Left ventricle myocardium inferior (tissue), 1 donor: ENCODE results near the gene PRKACG. TPM values are rescaled to one million over a fixed set of nuclear protein-coding genes. Genes with fewer than 3 reads are reported as not detected.

Source experiments
- DNase-seq: peaks from one replicate; pipeline ENCODE4 v3.0.0-alpha.2; 2020
- H3K27ac ChIP-seq: fragments of 200-600 bp; replicated peaks from 2 replicates; pipeline ENCODE4 v1.8.0; 2021
- H3K27me3 ChIP-seq: fragments of 200-600 bp; 2 replicates; pipeline ENCODE4 v1.8.0; 2021; ENCODE audit warnings: low read depth
- H3K36me3 ChIP-seq: fragments of 200-600 bp; 2 replicates; pipeline ENCODE4 v1.8.0; 2021
- H3K4me1 ChIP-seq: fragments of 200-600 bp; 2 replicates; pipeline ENCODE4 v1.8.0; 2021
- H3K4me3 ChIP-seq: fragments of 200-600 bp; 2 replicates; pipeline ENCODE4 v1.8.0; 2021; ENCODE audit warnings: mild to moderate bottlenecking, moderate library complexity
- H3K9me3 ChIP-seq: fragments of 200-600 bp; replicated peaks from 2 replicates; pipeline ENCODE4 v1.8.0; 2021
- CTCF ChIP-seq: fragments of 200-600 bp; IDR thresholded peaks from 2 replicates; pipeline ENCODE4 v1.8.0; 2021; ENCODE audit warnings: antibody characterized with exemption, mild to moderate bottlenecking, borderline replicate concordance
- intact Hi-C: fragments of 100-400 bp; cut with micrococcal nuclease; formaldehyde crosslinking; loops from one replicate; pipeline ENCODE4 v1.11.0; 2022
- total RNA-seq: library from RNA; stranded (reverse); fragmentation: NEBNext Ultra II Directional; extraction: Animal tissue kit (Norgen Biotek cat#: 25700); gene quantifications from one replicate; pipeline ENCODE4 v1.2.1, GENCODE V29; 2021
- donor health status: DM: no; HTN: yes; CAD: no; lungs with severe emphysema.

The PRKACG gene
- total RNA-seq, 1 donor from 2014 or later = not detected

GRCh38 chr9:69001921-69002320 lies 12.0 kb downstream of the PRKACG start:
- no peaks in the 10 kb centered on the region for H3K9me3 ChIP-seq
- TF ChIP-seq CTCF = no peak
- H3K27ac ChIP-seq = no peak overlapping the region
- no peak for DNase-seq
- peaks cover 36% of the 10 kb centered on the region for H3K4me1 ChIP-seq
- no peak overlapping the region for H3K4me3 ChIP-seq
- no peaks in the 10 kb centered on the region for H3K36me3 ChIP-seq
- intact Hi-C loops = loop anchor here (10.0 kb wide), 1 partner anchor 417 kb away; no protein-coding TSS in a partner anchor
- H3K27me3 ChIP-seq = no peaks in the 10 kb centered on the region

- H3K4me1 ChIP-seq = peaks cover 43% of the 10 kb centered on the region
- peak; percentile 84 for TF ChIP-seq CTCF
- H3K27me3 ChIP-seq = no peaks in the 10 kb centered on the region
- H3K36me3 ChIP-seq = no peaks in the 10 kb centered on the region
- H3K27ac ChIP-seq = peak overlapping the region; percentile 73
- peak; percentile 30 for DNase-seq
- no peaks in the 10 kb centered on the region for H3K9me3 ChIP-seq
- no peak overlapping the region for H3K4me3 ChIP-seq
- intact Hi-C loops = loop anchor here (10.0 kb wide), 1 partner anchor 415 kb away; no protein-coding TSS in a partner anchor
Observed at GRCh38 chr9:68999393-69000105, 14.4 kb downstream of the PRKACG start.

- Histone ChIP-seq H3K4me3 (no peak overlapping the region), H3K27me3 (no peaks in the 10 kb centered on the region), H3K9me3 (no peaks in the 10 kb centered on the region), H3K36me3 (no peaks in the 10 kb centered on the region), H3K4me1 (peaks cover 43% of the 10 kb centered on the region), H3K27ac (peak overlapping the region; percentile 73)
- no peak for DNase-seq
- TF ChIP-seq CTCF = no peak
- intact Hi-C loops = no loop called here
Observed at GRCh38 chr9:68998812-68999211, 15.1 kb downstream of the PRKACG start.

- intact Hi-C loops = no loop called here
- peak overlapping the region; percentile 73 for H3K27ac ChIP-seq
- no peak overlapping the region for H3K4me3 ChIP-seq
- H3K36me3 ChIP-seq = no peaks in the 10 kb centered on the region
- TF ChIP-seq CTCF = no peak
- no peaks in the 10 kb centered on the region for H3K27me3 ChIP-seq
- DNase-seq = no peak
- peaks cover 43% of the 10 kb centered on the region for H3K4me1 ChIP-seq
- H3K9me3 ChIP-seq = no peaks in the 10 kb centered on the region
Observed at GRCh38 chr9:68998385-68998784, 15.5 kb downstream of the PRKACG start.

- Histone ChIP-seq H3K27me3 (no peaks in the 10 kb centered on the region), H3K9me3 (no peaks in the 10 kb centered on the region), H3K27ac (peak overlapping the region; percentile 73), H3K4me3 (no peak overlapping the region), H3K36me3 (no peaks in the 10 kb centered on the region), H3K4me1 (peaks cover 43% of the 10 kb centered on the region)
- DNase-seq = no peak
- no peak for TF ChIP-seq CTCF
- intact Hi-C loops = no loop called here
Observed at GRCh38 chr9:68997666-68998065, 16.2 kb downstream of the PRKACG start.
